ENCODE data around the gene HACL1. TPM values are rescaled to one million over a fixed set of nuclear protein-coding genes. Genes with fewer than 3 reads are reported as not detected.

The HACL1 gene
- total RNA-seq, 1 donor from 2014 or later, result 48.6 TPM

DNA sequence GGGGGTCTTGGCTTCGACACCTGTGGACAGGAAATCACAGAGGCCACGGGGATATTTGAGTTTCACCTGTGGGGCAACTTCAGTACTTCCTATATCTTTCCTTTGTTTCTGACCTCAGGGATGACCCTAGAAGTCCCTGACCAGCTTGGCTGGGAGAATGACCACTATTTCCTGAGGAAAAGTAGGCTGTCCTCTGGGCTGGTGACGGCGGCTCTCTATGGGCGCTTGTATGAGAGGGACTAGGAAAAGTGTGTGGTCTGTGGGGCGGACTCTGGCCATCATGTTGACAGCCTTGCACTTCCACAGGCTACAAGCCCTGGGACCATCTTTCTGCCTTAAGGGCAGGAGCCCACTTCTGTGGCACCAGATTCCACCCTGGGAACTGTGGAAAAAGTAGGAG, 43.9 kb upstream of the HACL1 start:
- Mint-ChIP-seq H3K4me3 (no peak overlapping the region), H3K36me3 (peaks cover 2% of the 10 kb centered on the region), H3K4me1 (peaks cover 14% of the 10 kb centered on the region), H3K27me3 (ENCODE audit: insufficient read depth, low read depth) (peaks cover 2% of the 10 kb centered on the region), H3K27ac (no peak overlapping the region), H3K9me3 (no peaks in the 10 kb centered on the region)
- Histone ChIP-seq H3K4me2 (no peak overlapping the region), H3K4me1 (no peaks in the 10 kb centered on the region), H3K27ac (no peak overlapping the region), H3K9ac (no peak overlapping the region), H3K36me3 (no peaks in the 10 kb centered on the region), H3K4me3 (no peak overlapping the region), H3K27me3 (no peaks in the 10 kb centered on the region), H3K79me2 (ENCODE audit: low read depth) (no peaks in the 10 kb centered on the region), H3K9me3 (ENCODE audit: low read depth) (no peaks in the 10 kb centered on the region), H3F3A (ENCODE audit: low read depth) (no peaks in the 10 kb centered on the region), H4K20me1 (ENCODE audit: low read depth) (no peaks in the 10 kb centered on the region), H2AFZ (replicated peaks) (no peak overlapping the region)
- DNase-seq (ENCODE audit: low spot score), result no peak
- TF ChIP-seq EZH2phosphoT487 (IDR thresholded peaks at IDR 0.05) (no peak), EZH2 (IDR thresholded peaks at IDR 0.05) (no peak)
- TF ChIP-seq, protein P1, sequence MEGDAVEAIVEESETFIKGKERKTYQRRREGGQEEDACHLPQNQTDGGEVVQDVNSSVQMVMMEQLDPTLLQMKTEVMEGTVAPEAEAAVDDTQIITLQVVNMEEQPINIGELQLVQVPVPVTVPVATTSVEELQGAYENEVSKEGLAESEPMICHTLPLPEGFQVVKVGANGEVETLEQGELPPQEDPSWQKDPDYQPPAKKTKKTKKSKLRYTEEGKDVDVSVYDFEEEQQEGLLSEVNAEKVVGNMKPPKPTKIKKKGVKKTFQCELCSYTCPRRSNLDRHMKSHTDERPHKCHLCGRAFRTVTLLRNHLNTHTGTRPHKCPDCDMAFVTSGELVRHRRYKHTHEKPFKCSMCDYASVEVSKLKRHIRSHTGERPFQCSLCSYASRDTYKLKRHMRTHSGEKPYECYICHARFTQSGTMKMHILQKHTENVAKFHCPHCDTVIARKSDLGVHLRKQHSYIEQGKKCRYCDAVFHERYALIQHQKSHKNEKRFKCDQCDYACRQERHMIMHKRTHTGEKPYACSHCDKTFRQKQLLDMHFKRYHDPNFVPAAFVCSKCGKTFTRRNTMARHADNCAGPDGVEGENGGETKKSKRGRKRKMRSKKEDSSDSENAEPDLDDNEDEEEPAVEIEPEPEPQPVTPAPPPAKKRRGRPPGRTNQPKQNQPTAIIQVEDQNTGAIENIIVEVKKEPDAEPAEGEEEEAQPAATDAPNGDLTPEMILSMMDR (IDR thresholded peaks at IDR 0.05), result no peak

GRCh38 chr3:15638891-15639262, 37.5 kb upstream of the HACL1 start:
- H3K27me3 Mint-ChIP-seq (ENCODE audit: insufficient read depth, low read depth), result peaks cover 2% of the 10 kb centered on the region
- H3K9me3 Mint-ChIP-seq, result no peaks in the 10 kb centered on the region
- TF ChIP-seq EZH2phosphoT487 (IDR thresholded peaks at IDR 0.05), result no peak
- TF ChIP-seq, protein P1 (IDR thresholded peaks at IDR 0.05), result no peak
- no peak for TF ChIP-seq EZH2 (IDR thresholded peaks at IDR 0.05)
- Histone ChIP-seq H3K9me3 (ENCODE audit: low read depth) (no peaks in the 10 kb centered on the region), H3K4me3 (no peak overlapping the region), H3K79me2 (ENCODE audit: low read depth) (no peaks in the 10 kb centered on the region), H3F3A (ENCODE audit: low read depth) (no peaks in the 10 kb centered on the region), H3K4me2 (no peak overlapping the region), H3K9ac (no peak overlapping the region), H3K27me3 (no peaks in the 10 kb centered on the region), H3K4me1 (no peaks in the 10 kb centered on the region), H3K36me3 (no peaks in the 10 kb centered on the region), H2AFZ (replicated peaks) (no peak overlapping the region), H4K20me1 (ENCODE audit: low read depth) (no peaks in the 10 kb centered on the region), H3K27ac (no peak overlapping the region)
- peaks cover 4% of the 10 kb centered on the region for H3K36me3 Mint-ChIP-seq
- no peak overlapping the region for H3K4me3 Mint-ChIP-seq
- peaks cover 15% of the 10 kb centered on the region for H3K4me1 Mint-ChIP-seq
- DNase-seq (ENCODE audit: low spot score), result no peak
- no peak overlapping the region for H3K27ac Mint-ChIP-seq

- H3K4me2 ChIP-seq, result no peak overlapping the region
- no peaks in the 10 kb centered on the region for H3K9me3 ChIP-seq (ENCODE audit: low read depth)
- H3K79me2 ChIP-seq (ENCODE audit: low read depth), result no peaks in the 10 kb centered on the region
- Mint-ChIP-seq H3K4me1 (peaks cover 19% of the 10 kb centered on the region), H3K36me3 (peaks cover 4% of the 10 kb centered on the region), H3K27ac (no peak overlapping the region), H3K4me3 (no peak overlapping the region), H3K27me3 (ENCODE audit: insufficient read depth, low read depth) (peaks cover 2% of the 10 kb centered on the region), H3K9me3 (no peaks in the 10 kb centered on the region)
- no peak for TF ChIP-seq EZH2 (IDR thresholded peaks at IDR 0.05)
- TF ChIP-seq, protein P1 (IDR thresholded peaks at IDR 0.05), result no peak
- TF ChIP-seq EZH2phosphoT487 (IDR thresholded peaks at IDR 0.05), result no peak
- DNase-seq (ENCODE audit: low spot score), result no peak
- H3K4me3 ChIP-seq, result no peak overlapping the region
- H3K36me3 ChIP-seq, result no peaks in the 10 kb centered on the region
- H3K27me3 ChIP-seq, result no peaks in the 10 kb centered on the region
- no peak overlapping the region for H2AFZ ChIP-seq (replicated peaks)
- no peaks in the 10 kb centered on the region for H3F3A ChIP-seq (ENCODE audit: low read depth)
- no peak overlapping the region for H3K9ac ChIP-seq
- H3K27ac ChIP-seq, result no peak overlapping the region
- H4K20me1 ChIP-seq (ENCODE audit: low read depth), result no peaks in the 10 kb centered on the region
- peaks cover 2% of the 10 kb centered on the region for H3K4me1 ChIP-seq
Observed at GRCh38 chr3:15638193-15638890, 37.0 kb upstream of the HACL1 start.
